ENCODE results near the gene USP9Y. TPM values are rescaled to one million over a fixed set of nuclear protein-coding genes. Genes with fewer than 3 reads are reported as not detected.

The USP9Y gene
- polyA plus RNA-seq, 1 donor from 2014 or later, result 164 TPM

DNA sequence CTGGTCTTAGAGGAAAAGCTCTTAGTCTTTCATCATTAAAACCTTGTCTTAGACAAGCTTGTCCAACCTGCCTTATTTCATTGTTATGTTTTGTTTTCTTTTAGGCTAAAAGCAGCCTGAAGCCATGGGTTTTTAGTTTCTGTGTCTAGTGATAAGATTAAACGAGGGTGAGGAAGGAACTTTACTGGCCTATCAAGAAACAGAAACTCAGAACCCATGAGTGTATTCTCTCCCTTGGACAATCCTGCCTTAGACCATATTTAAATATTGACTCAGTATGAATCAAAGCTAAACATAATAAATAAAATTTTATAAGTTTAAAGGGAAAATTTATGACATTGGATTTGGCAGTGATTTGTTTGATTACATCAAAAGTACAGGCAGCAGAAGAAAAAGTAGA, 122.4 kb downstream of the USP9Y start:
- Histone ChIP-seq H4K20me1 (ENCODE audit: insufficient read depth) (no peaks in the 10 kb centered on the region), H3F3A (ENCODE audit: insufficient read depth, low read length, poor library complexity, severe bottlenecking) (no peaks in the 10 kb centered on the region)

DNA sequence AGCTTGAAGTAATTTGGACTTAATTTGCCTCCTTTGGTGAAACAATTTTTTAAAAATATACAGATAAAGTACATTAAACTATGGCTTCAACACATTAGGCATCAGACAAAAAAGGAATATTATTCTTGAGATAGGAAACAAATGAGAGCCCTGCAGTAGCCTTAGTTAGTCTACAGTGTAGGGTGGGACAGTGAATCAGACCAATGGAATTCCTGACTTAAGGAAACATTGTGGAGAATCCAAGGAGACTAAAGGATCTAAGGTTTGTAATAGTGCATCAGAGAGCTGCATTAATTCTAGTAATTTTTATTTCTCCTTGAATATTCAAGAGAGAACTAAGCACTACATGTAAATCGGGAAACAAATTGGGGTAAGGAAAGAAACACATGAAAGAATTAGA, 125.8 kb downstream of the USP9Y start:
- Histone ChIP-seq H3K9me3 (ENCODE audit: low read length) (no peaks in the 10 kb centered on the region), H3K9me2 (ENCODE audit: insufficient read depth, low read length) (no peaks in the 10 kb centered on the region), H3K27me3 (ENCODE audit: insufficient read depth, low read depth, low read length) (no peaks in the 10 kb centered on the region), H4K20me1 (ENCODE audit: insufficient read depth) (no peaks in the 10 kb centered on the region), H3K27ac (ENCODE audit: low read length) (no peak overlapping the region), H3K4me2 (ENCODE audit: low read length) (no peak overlapping the region), H3K79me2 (replicated peaks; ENCODE audit: insufficient read depth, low read length) (no peaks in the 10 kb centered on the region), H3K4me3 (ENCODE audit: low read length) (no peak overlapping the region), H3F3A (ENCODE audit: insufficient read depth, low read length, poor library complexity, severe bottlenecking) (no peaks in the 10 kb centered on the region), H2AFZ (ENCODE audit: low read depth, low read length) (no peak overlapping the region), H3K9ac (ENCODE audit: low read length) (no peak overlapping the region), H3K36me3 (ENCODE audit: insufficient read depth, low read length) (no peaks in the 10 kb centered on the region)
- TF ChIP-seq EZH2 (IDR thresholded peaks at IDR 0.05; ENCODE audit: borderline replicate concordance, insufficient read depth, low read length, poor library complexity, severe bottlenecking) (no peak), MXI1 (conservative IDR thresholded peaks at IDR 0.05; ENCODE audit: poor library complexity, severe bottlenecking) (no peak), EP300 (conservative IDR thresholded peaks at IDR 0.05; ENCODE audit: poor library complexity, severe bottlenecking) (no peak), TAF1 (IDR thresholded peaks at IDR 0.05; ENCODE audit: low read depth) (no peak), POLR2AphosphoS5 (IDR thresholded peaks at IDR 0.05) (no peak), SMC3 (conservative IDR thresholded peaks at IDR 0.05; ENCODE audit: poor library complexity) (no peak), RAD21 (conservative IDR thresholded peaks at IDR 0.05) (no peak)
- TF ChIP-seq, protein P1, sequence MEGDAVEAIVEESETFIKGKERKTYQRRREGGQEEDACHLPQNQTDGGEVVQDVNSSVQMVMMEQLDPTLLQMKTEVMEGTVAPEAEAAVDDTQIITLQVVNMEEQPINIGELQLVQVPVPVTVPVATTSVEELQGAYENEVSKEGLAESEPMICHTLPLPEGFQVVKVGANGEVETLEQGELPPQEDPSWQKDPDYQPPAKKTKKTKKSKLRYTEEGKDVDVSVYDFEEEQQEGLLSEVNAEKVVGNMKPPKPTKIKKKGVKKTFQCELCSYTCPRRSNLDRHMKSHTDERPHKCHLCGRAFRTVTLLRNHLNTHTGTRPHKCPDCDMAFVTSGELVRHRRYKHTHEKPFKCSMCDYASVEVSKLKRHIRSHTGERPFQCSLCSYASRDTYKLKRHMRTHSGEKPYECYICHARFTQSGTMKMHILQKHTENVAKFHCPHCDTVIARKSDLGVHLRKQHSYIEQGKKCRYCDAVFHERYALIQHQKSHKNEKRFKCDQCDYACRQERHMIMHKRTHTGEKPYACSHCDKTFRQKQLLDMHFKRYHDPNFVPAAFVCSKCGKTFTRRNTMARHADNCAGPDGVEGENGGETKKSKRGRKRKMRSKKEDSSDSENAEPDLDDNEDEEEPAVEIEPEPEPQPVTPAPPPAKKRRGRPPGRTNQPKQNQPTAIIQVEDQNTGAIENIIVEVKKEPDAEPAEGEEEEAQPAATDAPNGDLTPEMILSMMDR (IDR thresholded peaks at IDR 0.05; ENCODE audit: poor library complexity, severe bottlenecking), result no peak
- TF ChIP-seq, protein P2, sequence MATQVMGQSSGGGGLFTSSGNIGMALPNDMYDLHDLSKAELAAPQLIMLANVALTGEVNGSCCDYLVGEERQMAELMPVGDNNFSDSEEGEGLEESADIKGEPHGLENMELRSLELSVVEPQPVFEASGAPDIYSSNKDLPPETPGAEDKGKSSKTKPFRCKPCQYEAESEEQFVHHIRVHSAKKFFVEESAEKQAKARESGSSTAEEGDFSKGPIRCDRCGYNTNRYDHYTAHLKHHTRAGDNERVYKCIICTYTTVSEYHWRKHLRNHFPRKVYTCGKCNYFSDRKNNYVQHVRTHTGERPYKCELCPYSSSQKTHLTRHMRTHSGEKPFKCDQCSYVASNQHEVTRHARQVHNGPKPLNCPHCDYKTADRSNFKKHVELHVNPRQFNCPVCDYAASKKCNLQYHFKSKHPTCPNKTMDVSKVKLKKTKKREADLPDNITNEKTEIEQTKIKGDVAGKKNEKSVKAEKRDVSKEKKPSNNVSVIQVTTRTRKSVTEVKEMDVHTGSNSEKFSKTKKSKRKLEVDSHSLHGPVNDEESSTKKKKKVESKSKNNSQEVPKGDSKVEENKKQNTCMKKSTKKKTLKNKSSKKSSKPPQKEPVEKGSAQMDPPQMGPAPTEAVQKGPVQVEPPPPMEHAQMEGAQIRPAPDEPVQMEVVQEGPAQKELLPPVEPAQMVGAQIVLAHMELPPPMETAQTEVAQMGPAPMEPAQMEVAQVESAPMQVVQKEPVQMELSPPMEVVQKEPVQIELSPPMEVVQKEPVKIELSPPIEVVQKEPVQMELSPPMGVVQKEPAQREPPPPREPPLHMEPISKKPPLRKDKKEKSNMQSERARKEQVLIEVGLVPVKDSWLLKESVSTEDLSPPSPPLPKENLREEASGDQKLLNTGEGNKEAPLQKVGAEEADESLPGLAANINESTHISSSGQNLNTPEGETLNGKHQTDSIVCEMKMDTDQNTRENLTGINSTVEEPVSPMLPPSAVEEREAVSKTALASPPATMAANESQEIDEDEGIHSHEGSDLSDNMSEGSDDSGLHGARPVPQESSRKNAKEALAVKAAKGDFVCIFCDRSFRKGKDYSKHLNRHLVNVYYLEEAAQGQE (IDR thresholded peaks at IDR 0.05; ENCODE audit: borderline replicate concordance), result no peak

More for the DNA sequence above, 122.4 kb downstream of the USP9Y start:
- no peak overlapping the region for H3K9ac ChIP-seq (ENCODE audit: low read length)
- H3K27ac ChIP-seq (ENCODE audit: low read length), result no peak overlapping the region
- H3K9me3 ChIP-seq (ENCODE audit: low read length), result no peaks in the 10 kb centered on the region
- no peak overlapping the region for H3K4me2 ChIP-seq (ENCODE audit: low read length)
- no peaks in the 10 kb centered on the region for H3K9me2 ChIP-seq (ENCODE audit: insufficient read depth, low read length)
- TF ChIP-seq MXI1 (conservative IDR thresholded peaks at IDR 0.05; ENCODE audit: poor library complexity, severe bottlenecking) (no peak), EP300 (conservative IDR thresholded peaks at IDR 0.05; ENCODE audit: poor library complexity, severe bottlenecking) (no peak), POLR2AphosphoS5 (IDR thresholded peaks at IDR 0.05) (no peak), TAF1 (IDR thresholded peaks at IDR 0.05; ENCODE audit: low read depth) (no peak)
- TF ChIP-seq, protein P2 (IDR thresholded peaks at IDR 0.05; ENCODE audit: borderline replicate concordance), result no peak
- TF ChIP-seq, protein P1 (IDR thresholded peaks at IDR 0.05; ENCODE audit: poor library complexity, severe bottlenecking), result no peak
- no peaks in the 10 kb centered on the region for H3K36me3 ChIP-seq (ENCODE audit: insufficient read depth, low read length)
- H3K79me2 ChIP-seq (replicated peaks; ENCODE audit: insufficient read depth, low read length), result no peaks in the 10 kb centered on the region
- H3K4me3 ChIP-seq (ENCODE audit: low read length), result no peak overlapping the region
- H3K27me3 ChIP-seq (ENCODE audit: insufficient read depth, low read depth, low read length), result no peaks in the 10 kb centered on the region
- no peak overlapping the region for H2AFZ ChIP-seq (ENCODE audit: low read depth, low read length)
